DMS153 treated with DMSO at 0.1 percent for 48 hours (cell line): Measurements from ENCODE around the gene ZP1.
"Not testable (repeated sequence)": the region's sequence is repeated elsewhere in the genome, so short reads cannot be mapped to it uniquely, and the experiment has no call there.

Experiments
- DNase-seq: peaks from one replicate; lab custom pipeline; 2025; ENCODE audit not compliant: unreplicated experiment; lab: John Stamatoyannopoulos, UW

Gene ZP1, protein sequence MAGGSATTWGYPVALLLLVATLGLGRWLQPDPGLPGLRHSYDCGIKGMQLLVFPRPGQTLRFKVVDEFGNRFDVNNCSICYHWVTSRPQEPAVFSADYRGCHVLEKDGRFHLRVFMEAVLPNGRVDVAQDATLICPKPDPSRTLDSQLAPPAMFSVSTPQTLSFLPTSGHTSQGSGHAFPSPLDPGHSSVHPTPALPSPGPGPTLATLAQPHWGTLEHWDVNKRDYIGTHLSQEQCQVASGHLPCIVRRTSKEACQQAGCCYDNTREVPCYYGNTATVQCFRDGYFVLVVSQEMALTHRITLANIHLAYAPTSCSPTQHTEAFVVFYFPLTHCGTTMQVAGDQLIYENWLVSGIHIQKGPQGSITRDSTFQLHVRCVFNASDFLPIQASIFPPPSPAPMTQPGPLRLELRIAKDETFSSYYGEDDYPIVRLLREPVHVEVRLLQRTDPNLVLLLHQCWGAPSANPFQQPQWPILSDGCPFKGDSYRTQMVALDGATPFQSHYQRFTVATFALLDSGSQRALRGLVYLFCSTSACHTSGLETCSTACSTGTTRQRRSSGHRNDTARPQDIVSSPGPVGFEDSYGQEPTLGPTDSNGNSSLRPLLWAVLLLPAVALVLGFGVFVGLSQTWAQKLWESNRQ

GRCh38 chr11:60866911-60867870 is at the start of gene ZP1:
Gene ZP1 (plus strand): TSS chr11:60867542. CDS start chr11:60867562, 20 bp downstream.
- DNase-seq = peak; percentile 13

DNA sequence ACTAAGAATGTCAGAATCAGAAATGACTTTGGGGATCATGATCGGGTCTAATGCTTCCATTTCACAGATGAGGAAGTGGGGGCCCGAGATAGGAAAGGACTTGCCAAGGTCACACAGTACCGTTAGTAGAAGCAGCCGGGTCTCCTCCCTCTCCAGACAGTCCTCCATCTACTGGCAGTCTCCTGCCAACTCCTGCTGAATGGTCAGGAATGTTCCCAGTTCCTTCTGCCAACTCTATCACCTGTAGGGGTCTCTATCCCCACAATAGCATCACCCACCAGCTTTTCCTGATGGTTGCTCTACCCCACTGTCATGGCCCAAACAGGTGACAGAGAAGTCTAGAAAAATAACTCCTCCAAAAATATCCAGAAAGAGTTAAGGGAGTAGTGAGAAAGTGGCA is 49.3 kb upstream of the ZP1 start:
- no peak for DNase-seq

DNA sequence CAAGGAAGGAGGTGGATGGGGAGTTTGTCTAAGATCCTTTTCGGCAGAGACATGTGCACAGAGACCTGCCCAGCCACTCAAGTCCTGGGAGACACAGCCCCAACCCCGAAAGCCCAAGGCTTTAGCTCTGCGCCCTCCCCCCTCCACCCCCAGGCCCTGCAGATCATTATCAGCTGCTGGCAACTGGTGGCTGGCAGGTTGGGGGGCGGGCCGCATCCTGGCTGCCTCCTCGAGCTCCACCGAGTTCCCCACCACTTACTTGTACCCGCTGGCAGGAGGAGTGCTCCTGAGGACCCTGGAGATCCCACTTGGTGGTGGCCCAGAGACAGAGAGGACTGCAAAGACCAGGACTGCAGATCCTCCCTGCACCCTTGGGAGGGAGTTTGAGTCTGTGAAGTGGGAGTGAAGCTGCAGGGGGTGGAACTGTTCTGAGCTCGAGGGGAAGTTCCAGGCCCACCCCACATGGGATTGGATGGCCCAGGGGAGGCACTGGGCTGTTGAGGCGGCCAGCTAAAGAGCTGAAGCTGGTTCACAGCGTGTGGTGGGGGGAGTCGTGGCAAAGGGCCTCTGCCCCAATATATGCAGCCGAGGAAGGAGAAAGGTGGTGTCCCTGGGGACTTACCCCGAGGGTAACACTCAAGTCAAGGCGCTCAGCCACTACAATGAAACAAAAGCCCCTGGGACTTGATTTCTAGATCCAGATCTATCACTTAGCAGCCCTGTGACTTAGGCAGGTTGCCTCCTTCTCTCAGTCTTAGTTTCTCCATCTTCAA is 45.3 kb upstream of the ZP1 start:
- DNase-seq = no peak

DNA sequence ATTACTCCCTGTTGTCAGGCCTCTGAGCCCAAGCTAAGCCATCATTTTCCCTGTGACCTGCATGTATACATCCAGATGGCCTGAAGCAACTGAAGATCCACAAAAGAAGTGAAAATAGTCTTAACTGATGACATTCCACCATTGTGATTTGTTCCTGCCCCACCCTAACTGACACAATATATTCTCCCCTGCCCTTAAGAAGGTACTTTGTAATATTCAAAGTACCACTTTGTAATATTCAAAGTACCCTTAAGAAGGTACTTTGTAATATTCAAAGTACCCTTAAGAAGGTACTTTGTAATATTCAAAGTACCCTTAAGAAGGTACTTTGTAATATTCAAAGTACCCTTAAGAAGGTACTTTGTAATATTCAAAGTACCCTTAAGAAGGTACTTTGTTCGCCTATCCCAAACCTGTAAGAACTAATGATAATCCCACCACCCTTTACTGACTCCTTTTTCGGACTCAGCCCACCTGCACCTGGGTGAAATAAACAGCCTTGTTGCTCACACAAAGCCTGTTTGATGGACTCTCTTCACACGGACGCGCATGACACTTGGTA is 43.5 kb upstream of the ZP1 start:
- DNase-seq = not testable (repeated sequence)

DNA sequence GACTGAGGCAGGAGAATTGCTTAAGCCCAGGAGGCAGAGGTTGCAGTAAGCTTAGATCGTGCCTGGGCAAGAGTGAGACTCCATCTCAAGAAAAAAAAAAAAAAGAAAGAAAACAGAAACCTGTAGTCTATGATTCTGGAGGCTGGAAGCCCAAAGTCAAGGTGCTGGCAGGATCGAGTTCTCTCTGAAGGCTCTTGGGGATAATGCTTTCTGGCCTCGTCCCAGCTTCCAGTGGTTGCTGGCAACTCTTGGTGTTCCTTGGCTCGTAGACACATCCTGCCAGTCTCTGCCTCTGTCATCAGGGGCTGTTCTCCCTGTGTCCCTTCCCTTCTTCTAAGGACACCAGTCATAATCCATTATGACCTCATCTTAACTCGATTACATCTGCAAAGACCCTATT is 42.2 kb upstream of the ZP1 start:
- DNase-seq = no peak

GRCh38 chr11:60825790-60826189 is 41.6 kb upstream of the ZP1 start:
- DNase-seq = no peak

DNA sequence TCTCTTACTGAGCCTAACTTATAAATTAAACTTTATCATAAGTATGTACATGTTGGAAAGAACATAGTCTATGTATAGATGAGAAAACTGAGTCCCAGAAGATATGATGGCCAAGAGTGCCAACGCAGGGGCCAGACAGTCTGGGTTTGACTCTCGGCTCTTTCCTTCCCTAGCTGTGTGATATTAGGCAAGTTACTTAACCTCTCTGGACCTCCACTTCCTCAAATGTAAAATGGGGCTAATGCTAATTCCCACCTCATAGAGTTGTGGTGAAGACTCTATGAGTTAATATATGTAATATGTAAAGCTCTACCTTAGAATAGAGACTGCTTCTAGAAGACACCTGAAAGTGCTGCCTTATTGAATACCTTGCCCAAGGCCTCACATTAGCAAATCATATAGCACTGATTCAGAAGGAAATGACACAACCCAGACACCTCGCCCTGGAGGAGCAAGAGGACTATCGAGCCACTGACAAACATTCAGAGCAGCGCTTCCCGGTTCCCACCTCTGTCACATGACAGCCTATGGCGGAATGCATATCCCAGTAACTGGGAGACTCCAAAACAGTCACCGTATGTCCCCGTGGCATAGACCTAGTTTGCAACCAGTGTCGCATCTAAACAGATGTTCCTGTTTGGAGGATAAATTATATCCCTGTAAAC is 36.7 kb upstream of the ZP1 start:
- DNase-seq = no peak

- DNase-seq = peak; percentile 87
These were observed 36.2 kb upstream of the ZP1 start for GRCh38 chr11:60831143-60831500.

DNA sequence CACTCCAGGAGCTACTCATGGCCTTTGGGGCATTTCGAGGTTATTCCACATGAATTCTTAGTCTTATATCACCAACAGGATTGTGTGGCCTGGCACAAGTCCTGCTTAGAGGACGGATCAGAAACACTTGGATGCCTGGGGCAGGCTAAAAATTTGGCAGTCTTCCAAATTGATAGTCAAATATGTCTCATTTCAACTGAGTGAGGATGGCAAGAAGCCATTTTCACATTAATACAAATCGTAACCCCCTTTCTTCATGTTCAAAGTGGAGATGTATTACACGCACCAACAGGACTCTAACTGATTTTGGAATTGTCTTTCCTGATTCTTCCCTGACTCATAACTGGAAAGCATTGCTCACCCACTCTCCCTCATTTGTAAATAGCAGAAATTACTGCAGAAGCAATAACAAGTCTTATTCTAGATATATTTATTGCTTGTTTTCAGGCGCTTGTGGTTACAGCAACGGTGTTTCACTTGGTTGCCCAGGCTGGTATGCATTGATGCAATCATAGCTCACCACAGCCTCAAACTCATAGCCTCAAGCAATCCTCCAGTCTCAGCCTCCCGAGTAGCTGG is 35.8 kb upstream of the ZP1 start:
- DNase-seq = no peak

- DNase-seq = no peak
These were observed 32.4 kb upstream of the ZP1 start for GRCh38 chr11:60834742-60835533.

GRCh38 chr11:60835534-60835846 is 31.9 kb upstream of the ZP1 start:
- DNase-seq = no peak

DNA sequence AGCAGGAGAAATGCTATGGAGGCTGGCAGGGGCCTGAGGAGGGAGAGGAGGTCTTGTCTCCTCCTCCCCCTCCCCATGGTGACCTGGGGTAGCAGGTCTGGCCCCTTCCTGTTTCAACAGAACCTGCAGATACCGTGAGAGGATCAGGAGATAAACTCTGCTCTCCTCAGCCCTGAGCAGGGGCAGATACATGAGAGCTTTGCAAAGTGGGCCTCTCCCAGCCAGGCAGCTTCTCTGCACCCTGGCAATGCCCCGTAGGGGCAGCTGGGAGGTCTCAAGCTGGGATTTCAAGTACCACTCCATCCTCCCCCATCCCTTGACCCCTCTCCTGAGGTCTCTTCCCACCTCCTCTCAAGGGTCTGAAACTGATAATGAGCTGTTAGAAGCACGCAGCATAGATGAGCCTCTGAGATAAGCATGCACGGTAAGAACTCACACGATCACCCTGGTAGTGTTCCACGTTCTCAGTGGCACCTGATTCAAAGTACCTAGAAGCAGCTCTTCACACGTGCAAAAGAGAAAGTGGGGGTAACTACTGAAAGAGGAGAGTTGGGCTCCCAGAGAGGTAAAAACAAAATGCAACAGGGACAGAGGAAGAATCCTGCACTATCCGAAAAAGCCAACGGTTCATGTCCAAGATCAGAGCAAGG is 30.4 kb upstream of the ZP1 start:
- no peak for DNase-seq

DNA sequence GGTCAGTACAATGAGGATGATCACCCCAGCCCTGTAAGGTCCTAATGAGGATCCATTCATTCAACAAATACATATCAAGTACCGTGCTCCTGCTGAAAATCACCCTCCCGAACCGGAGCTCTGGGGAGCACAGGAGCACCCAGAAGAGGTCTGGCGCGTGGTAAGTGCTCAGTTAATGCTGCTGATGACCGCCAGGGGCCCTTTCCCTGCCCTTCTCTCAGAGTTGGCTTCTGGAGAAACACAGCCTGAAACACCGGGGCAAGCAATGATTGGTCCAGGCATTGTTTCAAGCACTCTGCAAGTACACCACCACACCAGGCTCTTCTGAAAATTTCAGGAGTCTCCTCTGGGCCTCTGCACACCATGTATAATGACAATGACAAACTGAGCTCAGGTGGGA is 29.2 kb upstream of the ZP1 start:
- DNase-seq = no peak

GRCh38 chr11:60840470-60841430 is 26.6 kb upstream of the ZP1 start:
- DNase-seq = no peak

- DNase-seq = peak; percentile 79
These were observed 25.3 kb upstream of the ZP1 start, which contains the start of gene CCDC86 for GRCh38 chr11:60841797-60842667. Gene CCDC86 (plus strand): TSS chr11:60842113. CDS start chr11:60842125, 12 bp downstream.
